PC-9 (cell line): ENCODE measurements around the gene ZBTB24. TPM values are rescaled to one million over a fixed set of nuclear protein-coding genes. Genes with fewer than 3 reads are reported as not detected.

Experiments
- BruUV-seq: library from RNA; stranded (reverse); fragments of 400-500 nt; replicated peaks from 2 replicates; lab custom pipeline; 2021; lab: Mats Ljungman, UMichigan
- CTCF ChIA-PET: fragments of 300-600 bp; sonication (Branson Sonifier 250); formaldehyde crosslinking; loops from one replicate; lab custom pipeline; 2022; ENCODE audit warnings: antibody characterized with exemption; lab: Charles Lee
- POLR2A ChIA-PET: fragments of 300-600 bp; sonication (Branson Sonifier 250); formaldehyde crosslinking; loops from one replicate; lab custom pipeline; 2022; ENCODE audit warnings: antibody characterized with exemption; ENCODE audit not compliant: unreplicated experiment; lab: Charles Lee
- DNase-seq, 2 experiments: peaks; one replicate each; pipeline versions ENCODE4 v3.0.0 to v3.0.0-alpha.2; 2015 to 2022; ENCODE audit warnings: mixed read lengths in 1 of 2
- H2AFZ ChIP-seq: fragments of 200-600 bp; sonication (generic); 2 replicates; pipeline ENCODE4 v1.8.1; 2017; ENCODE audit warnings: antibody characterized with exemption
- H3F3A ChIP-seq: fragments of 200-600 bp; sonication (generic); 2 replicates; pipeline ENCODE4 v1.8.1; 2017; ENCODE audit warnings: antibody characterized with exemption, mild to moderate bottlenecking, low read depth; ENCODE audit not compliant: insufficient read depth
- H3K27ac ChIP-seq: fragments of 200-600 bp; sonication (generic); 2 replicates; pipeline ENCODE4 v1.6.1; 2016; ENCODE audit warnings: mixed run types
- H3K27me3 ChIP-seq: fragments of 200-600 bp; sonication (generic); 2 replicates; pipeline ENCODE4 v1.6.1; 2016; ENCODE audit warnings: low read depth, mixed run types; ENCODE audit not compliant: insufficient read depth
- H3K36me3 ChIP-seq: fragments of 200-600 bp; sonication (generic); 2 replicates; pipeline ENCODE4 v1.6.1; 2016; ENCODE audit warnings: low read depth, mixed run types
- H3K4me1 ChIP-seq: fragments of 200-600 bp; sonication (generic); replicated peaks from 2 replicates; pipeline ENCODE4 v1.6.1; 2016; ENCODE audit warnings: mixed run types; ENCODE audit not compliant: insufficient read depth
- H3K4me2 ChIP-seq: fragments of 200-600 bp; sonication (generic); 2 replicates; pipeline ENCODE4 v1.6.1; 2017; ENCODE audit warnings: mixed run types
- H3K4me3 ChIP-seq: fragments of 200-600 bp; sonication (generic); 2 replicates; pipeline ENCODE4 v1.6.1; 2016; ENCODE audit warnings: mixed run types
- H3K79me2 ChIP-seq: fragments of 200-600 bp; sonication (generic); 2 replicates; pipeline ENCODE4 v1.6.1; 2017; ENCODE audit warnings: low read depth, mixed run types
- H3K9me2 ChIP-seq: fragments of 200-600 bp; sonication (generic); 2 replicates; pipeline ENCODE4 v1.8.1; 2017; ENCODE audit warnings: mild to moderate bottlenecking; ENCODE audit not compliant: insufficient read depth
- H3K9me3 ChIP-seq: fragments of 200-600 bp; sonication (generic); 2 replicates; pipeline ENCODE4 v1.8.1; 2016; ENCODE audit warnings: low read depth; ENCODE audit not compliant: insufficient read depth
- H4K20me1 ChIP-seq: fragments of 200-600 bp; sonication (generic); 2 replicates; pipeline ENCODE4 v1.8.1; 2017; ENCODE audit not compliant: insufficient read depth
- EZH2 ChIP-seq: fragments of 200-600 bp; sonication (generic); IDR thresholded peaks from 2 replicates; pipeline ENCODE4 v1.8.0; 2017; ENCODE audit warnings: antibody characterized with exemption, low read depth
- intact Hi-C: fragments of 100-400 bp; cut with micrococcal nuclease; formaldehyde crosslinking; loops from one replicate; pipeline ENCODE4 v1.10.0; 2022; ENCODE audit not compliant: unreplicated experiment
- total RNA-seq: library from RNA; stranded (reverse); gene quantifications from 2 replicates; pipeline ENCODE4 v1.2.3, GENCODE V29; 2021
- TF ChIP-seq, protein P1 (sequence below): fragments of 200-600 bp; sonication (generic); conservative IDR thresholded peaks from 2 replicates; pipeline ENCODE4 v1.6.1; 2017; ENCODE audit warnings: mixed run types, antibody characterized with exemption, mild to moderate bottlenecking, moderate library complexity

The ZBTB24 gene
- total RNA-seq, 1 experiment from 2014 or later, result 7.2 TPM

DNA sequence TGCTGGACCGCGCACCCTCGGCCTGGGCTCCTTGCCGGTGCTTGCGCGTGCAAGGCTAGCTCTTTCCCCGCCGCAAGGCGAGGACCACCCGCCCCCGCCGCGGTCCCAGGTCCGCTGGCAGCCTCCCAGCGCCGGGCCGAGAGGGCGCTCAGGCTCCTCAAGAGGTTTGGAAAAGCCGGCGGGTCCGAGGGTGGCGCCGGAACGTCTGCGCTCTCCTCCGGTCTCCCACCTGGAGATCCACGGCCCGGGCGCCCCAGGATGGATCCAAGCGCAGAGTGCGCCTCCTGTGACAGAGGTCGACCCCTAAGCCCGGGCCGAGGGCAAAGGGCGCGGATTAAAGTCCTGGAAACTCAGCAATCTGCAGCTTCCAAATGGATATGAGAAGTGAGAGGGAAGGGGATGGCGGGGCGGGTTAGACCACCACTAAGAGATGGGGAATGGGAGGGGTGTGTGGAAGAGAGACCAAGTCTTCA lies 26.9 kb downstream of the ZBTB24 start:
- no TSS peak for BruUV-seq
- POLR2A ChIA-PET, result interaction anchor here (0.7 kb wide), 1 partner anchor 16 kb away, joined by 3 read pairs; the partner anchor contains the start of genes PPIL6 and SMPD2

DNA sequence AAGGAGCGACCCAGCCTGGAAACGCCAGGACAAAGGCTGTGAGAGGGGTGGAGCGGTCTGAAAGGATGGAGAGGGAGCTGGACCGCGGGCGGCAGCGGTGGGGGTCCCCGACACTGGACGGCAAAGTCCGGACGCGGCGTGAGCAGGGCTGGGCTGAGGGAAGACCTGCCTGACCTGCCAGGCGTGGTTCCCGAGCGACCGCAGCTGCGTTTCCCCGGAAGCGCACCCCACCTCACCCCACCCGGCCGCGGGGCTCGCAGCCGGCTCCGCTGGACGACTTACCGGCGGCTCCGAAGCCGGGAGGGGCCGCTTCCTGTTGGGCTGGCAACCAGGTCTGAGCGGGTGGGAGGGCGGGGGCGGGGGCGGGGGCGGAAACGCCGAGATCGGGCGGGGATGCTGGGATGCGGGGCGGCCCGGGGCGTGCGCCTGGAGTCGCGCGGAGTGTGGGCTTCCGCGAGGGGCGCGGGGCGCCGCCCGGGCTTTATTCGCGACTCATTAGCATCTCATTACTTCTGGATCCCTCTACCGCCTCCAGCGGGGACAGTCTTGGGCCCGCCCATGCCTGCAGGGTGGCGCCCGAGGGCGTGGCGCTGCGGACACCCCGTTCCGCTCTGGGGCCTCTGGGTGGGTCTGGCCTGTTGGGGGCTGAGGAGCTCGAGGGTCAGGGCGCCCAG lies 27.4 kb downstream of the ZBTB24 start, which contains the start of gene MICAL1:
Gene MICAL1 (minus strand): TSS at position 336 of the 674 bp plus-strand sequence. CDS start 1,576 bp downstream, outside the sequence.
- no peaks in the 10 kb centered on the region for H3K27me3 ChIP-seq
- no peaks in the 10 kb centered on the region for H3K36me3 ChIP-seq
- no TSS peak for BruUV-seq
- H2AFZ ChIP-seq, result peak within 1 kb of the TSS; percentile 93
- intact Hi-C loops, result loop anchor here (1.0 to 5.0 kb wide), 2 partner anchors 72 to 268 kb away; no protein-coding TSS in a partner anchor
- no peaks in the 10 kb centered on the region for H3K9me2 ChIP-seq
- DNase-seq, result peak; percentile 45 to 67
- ChIA-PET CTCF (interaction anchor here (1.0 to 1.2 kb wide), 2 partner anchors 31 to 584 kb away, joined by 3 read pairs; no protein-coding TSS in a partner anchor), POLR2A (no interaction called here)
- H3K4me1 ChIP-seq, result no peaks in the 10 kb centered on the region; the same call in 1 of the 2 replicates
- H3F3A ChIP-seq, result peaks cover 41% of the 10 kb centered on the region; the same call in 1 of the 2 replicates
- H3K79me2 ChIP-seq, result no peaks in the 10 kb centered on the region
- H4K20me1 ChIP-seq, result no peaks in the 10 kb centered on the region
- TF ChIP-seq, protein P1, sequence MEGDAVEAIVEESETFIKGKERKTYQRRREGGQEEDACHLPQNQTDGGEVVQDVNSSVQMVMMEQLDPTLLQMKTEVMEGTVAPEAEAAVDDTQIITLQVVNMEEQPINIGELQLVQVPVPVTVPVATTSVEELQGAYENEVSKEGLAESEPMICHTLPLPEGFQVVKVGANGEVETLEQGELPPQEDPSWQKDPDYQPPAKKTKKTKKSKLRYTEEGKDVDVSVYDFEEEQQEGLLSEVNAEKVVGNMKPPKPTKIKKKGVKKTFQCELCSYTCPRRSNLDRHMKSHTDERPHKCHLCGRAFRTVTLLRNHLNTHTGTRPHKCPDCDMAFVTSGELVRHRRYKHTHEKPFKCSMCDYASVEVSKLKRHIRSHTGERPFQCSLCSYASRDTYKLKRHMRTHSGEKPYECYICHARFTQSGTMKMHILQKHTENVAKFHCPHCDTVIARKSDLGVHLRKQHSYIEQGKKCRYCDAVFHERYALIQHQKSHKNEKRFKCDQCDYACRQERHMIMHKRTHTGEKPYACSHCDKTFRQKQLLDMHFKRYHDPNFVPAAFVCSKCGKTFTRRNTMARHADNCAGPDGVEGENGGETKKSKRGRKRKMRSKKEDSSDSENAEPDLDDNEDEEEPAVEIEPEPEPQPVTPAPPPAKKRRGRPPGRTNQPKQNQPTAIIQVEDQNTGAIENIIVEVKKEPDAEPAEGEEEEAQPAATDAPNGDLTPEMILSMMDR, result no peak
- no peak for TF ChIP-seq EZH2
- peak within 1 kb of the TSS; percentile 95 for H3K4me2 ChIP-seq
- no peak within 1 kb of the TSS for H3K27ac ChIP-seq
- H3K4me3 ChIP-seq, result peak within 1 kb of the TSS; percentile 77
- no peaks in the 10 kb centered on the region for H3K9me3 ChIP-seq

More for the DNA sequence above, 26.9 kb downstream of the ZBTB24 start:
- Histone ChIP-seq H3K27me3 (no peaks in the 10 kb centered on the region), H3K36me3 (no peaks in the 10 kb centered on the region; the same call in 1 of the 2 replicates), H3K4me1 (no peaks in the 10 kb centered on the region; the same call in 1 of the 2 replicates), H3K4me2 (peak overlapping the region; percentile 95), H3K4me3 (peak overlapping the region; percentile 77), H3K9me3 (no peaks in the 10 kb centered on the region), H4K20me1 (no peaks in the 10 kb centered on the region), H3K27ac (no peak overlapping the region), H3K79me2 (no peaks in the 10 kb centered on the region), H3F3A (peaks cover 43% of the 10 kb centered on the region; the same call in 1 of the 2 replicates), H3K9me2 (no peaks in the 10 kb centered on the region), H2AFZ (peak overlapping the region; percentile 83)
- CTCF ChIA-PET, result interaction anchor here (1.0 to 1.2 kb wide), 2 partner anchors 31 to 584 kb away, joined by 3 read pairs; no protein-coding TSS in a partner anchor
- DNase-seq, result no peak
- no peak for TF ChIP-seq EZH2
- TF ChIP-seq, protein P1, result no peak
- intact Hi-C loops, result loop anchor here (5.0 kb wide), 1 partner anchor 269 kb away; no protein-coding TSS in a partner anchor
